Muscle layer of duodenum (tissue), 2 donors: ENCODE measurements around the gene CRABP2.

Source experiments
- H3K27ac ChIP-seq: one replicate; pipeline ENCODE4 v1.7.0; 2013; ENCODE audit warnings: mild to moderate bottlenecking, low read length
- H3K27me3 ChIP-seq: one replicate; pipeline ENCODE4 v1.7.0; 2013; ENCODE audit warnings: low read depth, mild to moderate bottlenecking, control low read depth, low read length
- H3K36me3 ChIP-seq, 2 donors: one replicate each; pipeline ENCODE4 v1.7.0; 2013; ENCODE audit warnings: low read length in 2 of 2, control low read depth in 1 of 2, mild to moderate bottlenecking in 1 of 2; ENCODE audit not compliant: insufficient read depth in 2 of 2, control insufficient read depth in 1 of 2
- H3K4me1 ChIP-seq, 2 donors: one replicate each; pipeline ENCODE4 v1.7.0; 2013; ENCODE audit warnings: low read length in 2 of 2, mild to moderate bottlenecking in 2 of 2, control low read depth in 1 of 2, moderate library complexity in 1 of 2; ENCODE audit not compliant: insufficient read depth in 2 of 2, control insufficient read depth in 1 of 2
- H3K4me3 ChIP-seq, 2 donors: one replicate each; pipeline ENCODE4 v1.7.0; 2013; ENCODE audit warnings: low read length in 2 of 2, low read depth in 1 of 2, mild to moderate bottlenecking in 1 of 2
- H3K9me3 ChIP-seq, 2 donors: one replicate each; pipeline ENCODE4 v1.7.0; 2013; ENCODE audit warnings: low read length in 2 of 2, control low read depth in 1 of 2, mild to moderate bottlenecking in 1 of 2; ENCODE audit not compliant: control insufficient read depth in 1 of 2
- donor health status: healthy.

Gene CRABP2

DNA sequence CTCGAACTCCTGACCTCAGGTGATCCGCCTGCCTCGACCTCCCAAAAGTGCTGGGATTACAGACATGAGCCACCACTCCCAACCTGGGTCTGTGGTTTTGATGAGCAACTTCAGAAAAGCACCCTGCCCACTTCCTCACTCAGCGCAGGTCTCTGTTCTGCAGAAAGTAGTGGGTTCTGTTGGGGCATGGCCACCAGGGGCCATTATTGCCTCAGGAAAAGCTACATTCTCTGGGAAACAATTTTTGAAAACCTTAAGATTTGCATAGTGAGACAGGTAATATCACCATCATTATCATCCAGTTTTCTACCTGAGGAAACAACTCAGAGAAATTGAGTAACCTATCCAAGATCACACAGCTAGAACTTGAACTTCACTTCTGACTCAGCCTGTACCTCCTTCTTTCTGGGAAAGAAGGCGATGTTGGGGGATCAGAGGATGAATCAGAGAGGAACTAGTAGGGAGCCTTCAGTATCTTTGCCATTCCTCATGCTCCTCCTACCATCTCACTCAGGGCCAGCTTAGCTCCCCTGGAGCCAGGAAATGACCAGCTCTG, 21.1 kb downstream of the CRABP2 start:
- Histone ChIP-seq H3K36me3 (no peaks in the 10 kb centered on the region), H3K27me3 (peaks cover 8% of the 10 kb centered on the region), H3K27ac (no peak overlapping the region), H3K4me1 (peaks cover 0 to 4% of the 10 kb centered on the region in 2 donors), H3K9me3 (no peaks in the 10 kb centered on the region), H3K4me3 (no peak overlapping the region)

GRCh38 chr1:156682166-156682890, 23.1 kb downstream of the CRABP2 start:
- Histone ChIP-seq H3K4me3 (no peak overlapping the region), H3K27me3 (peaks cover 8% of the 10 kb centered on the region), H3K9me3 (no peaks in the 10 kb centered on the region), H3K36me3 (no peaks in the 10 kb centered on the region), H3K27ac (no peak overlapping the region), H3K4me1 (peaks cover 6 to 8% of the 10 kb centered on the region in 2 donors)

- no peak overlapping the region for H3K27ac ChIP-seq
- H3K27me3 ChIP-seq = peaks cover 8% of the 10 kb centered on the region
- no peaks in the 10 kb centered on the region for H3K36me3 ChIP-seq
- no peak overlapping the region for H3K4me3 ChIP-seq
- no peaks in the 10 kb centered on the region for H3K9me3 ChIP-seq
- peaks cover 6 to 15% of the 10 kb centered on the region in 2 donors for H3K4me1 ChIP-seq
Measured at GRCh38 chr1:156681196-156681960, 24.0 kb downstream of the CRABP2 start.

DNA sequence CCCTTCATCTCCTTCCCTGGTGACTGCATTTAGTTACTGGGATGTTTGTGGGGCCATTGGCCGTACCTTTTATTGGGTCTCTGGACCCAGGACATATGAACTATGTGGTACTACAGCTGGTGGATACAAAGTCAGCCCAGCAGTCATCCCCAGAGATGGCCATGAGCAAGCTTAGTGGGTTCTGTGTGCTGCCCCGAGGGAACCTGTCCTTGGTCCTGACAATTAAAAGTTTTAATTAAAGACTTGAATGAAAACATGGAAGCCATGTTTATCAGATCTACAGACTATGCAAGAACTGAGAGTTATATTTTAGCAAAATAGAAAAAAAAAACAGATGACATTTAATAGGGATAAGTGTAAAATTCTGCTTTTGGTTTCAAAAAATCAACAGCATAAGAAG, 25.3 kb downstream of the CRABP2 start:
- Histone ChIP-seq H3K36me3 (no peaks in the 10 kb centered on the region), H3K4me3 (no peak overlapping the region), H3K27me3 (peaks cover 8% of the 10 kb centered on the region), H3K4me1 (peaks cover 6 to 26% of the 10 kb centered on the region in 2 donors), H3K9me3 (no peaks in the 10 kb centered on the region), H3K27ac (no peak overlapping the region)

DNA sequence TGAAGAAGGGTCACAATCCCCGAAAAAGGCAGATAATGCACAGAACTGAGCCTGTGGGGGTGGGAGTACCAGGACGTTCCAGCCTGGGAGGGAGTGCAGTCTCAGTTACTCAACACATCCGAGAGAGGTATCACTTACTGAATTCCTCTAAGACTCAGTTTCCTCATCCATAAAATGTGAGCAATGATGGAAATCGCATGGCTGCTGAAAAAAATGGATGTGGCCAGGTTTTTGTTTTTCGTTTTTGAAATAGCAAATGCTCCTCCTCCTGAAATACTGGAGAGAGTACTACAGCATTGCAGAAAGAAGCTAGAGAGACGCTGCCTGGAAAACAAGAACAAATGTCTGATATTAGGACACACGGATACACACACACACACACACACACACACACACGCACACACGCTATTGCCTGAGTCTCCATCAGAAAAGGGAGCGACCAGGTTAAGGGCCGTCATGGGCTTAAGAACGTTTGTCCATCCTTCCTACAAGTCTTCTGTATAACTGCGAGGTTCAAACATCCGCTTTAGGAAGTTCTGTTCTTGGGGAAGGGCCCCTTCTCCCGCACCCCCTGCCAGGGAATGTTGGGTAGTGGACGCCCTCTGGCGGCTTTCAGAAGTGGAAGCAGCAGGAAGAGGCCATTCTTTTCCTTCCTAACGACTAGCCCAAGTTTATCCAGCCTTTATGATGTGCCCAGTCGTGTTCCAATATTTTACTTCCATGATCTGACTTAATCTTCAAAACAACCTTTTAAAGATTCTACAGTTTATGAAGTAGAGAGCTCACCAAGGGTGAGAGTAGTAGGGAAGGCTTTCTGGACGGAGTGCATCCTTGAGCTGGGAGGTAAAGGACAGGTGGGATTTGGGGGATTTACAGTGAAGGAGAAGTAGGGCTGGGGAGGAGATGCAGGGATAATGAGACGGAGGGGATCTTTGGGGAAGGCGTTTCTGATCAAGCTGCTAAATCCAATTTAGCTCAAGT, 27.5 kb downstream of the CRABP2 start:
- H3K9me3 ChIP-seq = no peaks in the 10 kb centered on the region
- peak overlapping the region; percentile 60 to 69 for H3K4me3 ChIP-seq
- H3K4me1 ChIP-seq = peaks cover 6 to 35% of the 10 kb centered on the region in 2 donors
- peaks cover 8% of the 10 kb centered on the region for H3K27me3 ChIP-seq
- H3K36me3 ChIP-seq = no peaks in the 10 kb centered on the region
- peak overlapping the region; percentile 39 for H3K27ac ChIP-seq

DNA sequence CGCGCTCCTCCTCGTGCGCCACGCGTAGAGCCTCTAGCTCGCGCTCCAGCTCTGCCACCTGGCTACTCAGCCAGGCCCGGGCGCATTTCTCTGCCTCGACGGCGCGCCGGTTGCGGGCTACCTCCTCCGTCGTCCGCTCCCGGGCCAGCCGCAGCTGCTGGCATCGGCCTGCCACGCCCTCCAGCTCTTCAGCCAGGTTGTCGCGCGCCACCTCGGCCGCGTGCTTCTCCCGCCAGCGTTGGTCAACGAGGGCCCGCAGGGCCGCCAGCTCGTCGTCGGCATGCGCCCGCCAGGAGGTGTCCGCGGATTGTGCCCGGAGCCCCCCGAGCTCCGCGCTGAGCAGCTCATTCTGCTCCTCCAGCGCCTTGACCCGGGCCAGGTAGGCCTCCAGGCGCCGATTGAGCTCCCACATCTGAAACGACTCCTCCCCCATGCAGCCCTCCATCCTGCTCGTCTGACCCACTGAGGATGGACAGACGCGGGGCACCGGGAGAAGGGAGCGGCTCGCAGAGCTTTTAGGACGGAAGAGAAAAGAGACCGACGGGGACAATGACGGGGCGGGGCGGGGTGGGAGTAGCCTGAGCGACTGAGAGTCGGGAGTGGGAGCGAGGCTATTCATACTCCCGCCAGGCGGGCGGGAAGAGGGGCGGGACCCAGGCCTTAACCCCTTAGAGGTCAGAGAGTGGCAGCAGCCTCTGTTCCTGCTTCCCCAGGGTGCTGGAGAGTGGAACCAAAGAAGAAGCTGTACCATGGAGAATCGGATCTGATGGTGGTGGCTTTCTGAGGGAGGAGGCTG, 28.4 kb downstream of the CRABP2 start, which contains the start of gene NES:
NES (minus strand) TSS at position 588 of the 796 bp plus-strand sequence; CDS start at position 445, 143 bp downstream.
- Histone ChIP-seq H3K36me3 (no peaks in the 10 kb centered on the region), H3K27ac (peak within 1 kb of the TSS; percentile 39), H3K9me3 (no peaks in the 10 kb centered on the region), H3K27me3 (peaks cover 8% of the 10 kb centered on the region), H3K4me1 (peaks cover 6 to 35% of the 10 kb centered on the region in 2 donors), H3K4me3 (peak within 1 kb of the TSS; percentile 60 to 69)

DNA sequence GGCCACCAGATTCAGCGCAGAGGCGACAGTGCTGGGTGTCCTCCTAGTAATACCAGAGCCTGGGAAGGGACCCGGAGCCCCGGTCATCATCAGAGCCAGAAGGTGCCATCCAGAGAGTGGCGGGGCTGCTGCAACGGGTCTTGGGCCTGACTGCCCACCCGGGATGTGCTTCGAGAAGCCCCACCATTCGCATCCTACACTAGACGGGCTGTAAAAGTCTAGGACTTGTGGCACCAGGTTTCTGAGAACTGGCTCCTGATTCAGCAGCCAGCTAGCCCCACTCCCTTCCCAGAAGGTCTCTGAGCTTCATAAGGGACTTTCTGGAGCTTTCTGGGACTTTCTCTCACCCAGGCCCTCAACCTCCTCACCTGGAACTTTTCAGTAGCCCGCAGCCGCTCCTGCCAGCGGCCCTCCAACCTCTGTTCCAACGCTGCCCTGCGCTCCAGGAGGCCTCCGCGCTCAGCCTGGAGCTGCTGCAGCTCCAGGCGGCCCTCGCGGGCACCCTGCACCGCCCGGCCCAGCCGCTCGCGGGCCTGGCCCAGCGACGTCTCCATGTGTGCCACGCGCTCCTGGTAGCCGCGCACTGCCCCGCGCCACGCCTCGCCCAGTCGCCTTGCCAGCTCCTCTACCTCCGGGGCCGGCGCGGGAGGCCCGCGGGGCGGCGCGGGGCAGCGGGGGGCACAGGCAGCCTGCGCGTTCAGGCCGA, 29.1 kb downstream of the CRABP2 start:
- peak overlapping the region; percentile 16 for H3K27ac ChIP-seq
- peaks cover 6 to 35% of the 10 kb centered on the region in 2 donors for H3K4me1 ChIP-seq
- H3K4me3 ChIP-seq = peak overlapping the region; percentile 46 to 69
- H3K36me3 ChIP-seq = no peaks in the 10 kb centered on the region
- peaks cover 5% of the 10 kb centered on the region for H3K27me3 ChIP-seq
- no peaks in the 10 kb centered on the region for H3K9me3 ChIP-seq

- Histone ChIP-seq H3K27ac (peak overlapping the region; percentile 16), H3K36me3 (no peaks in the 10 kb centered on the region), H3K27me3 (no peaks in the 10 kb centered on the region), H3K4me1 (peaks cover 6 to 37% of the 10 kb centered on the region in 2 donors), H3K4me3 (peak overlapping the region; percentile 46 to 69), H3K9me3 (no peaks in the 10 kb centered on the region)
Measured at GRCh38 chr1:156675210-156676113, 29.9 kb downstream of the CRABP2 start.

DNA sequence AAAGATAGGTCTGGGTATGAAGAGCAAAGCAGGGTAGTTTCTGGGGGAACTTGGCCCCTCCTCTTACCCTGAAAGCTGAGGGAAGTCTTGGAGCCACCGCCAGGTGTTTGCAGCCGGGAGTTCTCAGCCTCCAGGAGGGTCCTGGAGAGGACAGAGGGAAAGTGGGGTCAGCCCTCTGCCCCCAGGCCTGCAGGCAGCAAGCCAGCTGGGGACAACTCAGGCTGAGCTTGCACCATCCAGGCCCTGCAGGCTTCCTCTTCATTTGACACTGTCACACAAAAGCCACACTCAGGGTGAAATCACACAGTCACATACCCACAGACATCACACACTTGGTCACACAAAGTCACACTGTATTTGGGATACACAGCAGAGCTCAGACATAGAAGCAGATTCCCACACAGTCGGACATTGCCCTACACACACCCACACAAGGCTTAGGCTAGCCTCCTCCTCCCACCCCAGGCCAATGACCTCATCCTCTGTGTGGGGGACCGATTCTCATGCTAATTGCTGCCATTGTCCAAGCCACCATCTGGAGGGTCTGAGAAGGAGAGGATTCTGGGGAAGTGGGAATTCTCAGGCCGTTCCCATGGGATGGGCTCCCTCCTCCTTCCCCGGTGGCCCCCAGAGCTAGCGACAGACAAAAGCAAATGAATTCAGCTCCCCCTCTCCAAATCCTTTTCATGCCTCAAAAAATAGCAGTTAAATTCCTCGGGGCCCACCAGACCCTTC, 31.8 kb downstream of the CRABP2 start:
- Histone ChIP-seq H3K9me3 (no peaks in the 10 kb centered on the region), H3K4me1 (peaks cover 6 to 55% of the 10 kb centered on the region in 2 donors), H3K36me3 (no peaks in the 10 kb centered on the region), H3K27me3 (no peaks in the 10 kb centered on the region), H3K27ac (peak overlapping the region; percentile 31), H3K4me3 (no peak overlapping the region)
